ENCODE data around the gene JMJD7.

Gene JMJD7

GRCh38 chr15:41801850-41802455, 25.9 kb upstream of the JMJD7 start:
- DNase-seq, result no peak

GRCh38 chr15:41804361-41804760, 23.5 kb upstream of the JMJD7 start:
- no peak for DNase-seq

GRCh38 chr15:41804916-41805666, 22.8 kb upstream of the JMJD7 start:
- DNase-seq, result no peak

- DNase-seq, result no peak
These were observed 22.2 kb upstream of the JMJD7 start for GRCh38 chr15:41805711-41806110.

GRCh38 chr15:41806291-41807181, 21.4 kb upstream of the JMJD7 start:
- DNase-seq, result no peak

GRCh38 chr15:41809121-41809520, 18.8 kb upstream of the JMJD7 start:
- DNase-seq, result no peak

- DNase-seq, result no peak
These were observed 18.2 kb upstream of the JMJD7 start for GRCh38 chr15:41809526-41810220.

GRCh38 chr15:41810651-41811431, 17.1 kb upstream of the JMJD7 start:
- DNase-seq, result no peak

- DNase-seq, result peak; percentile 77 to 83
These were observed 16.3 kb upstream of the JMJD7 start for GRCh38 chr15:41811432-41812195.

- DNase-seq, result no peak
These were observed 15.0 kb upstream of the JMJD7 start for GRCh38 chr15:41812820-41813375.

GRCh38 chr15:41813426-41813825, 14.5 kb upstream of the JMJD7 start:
- DNase-seq, result no peak

- DNase-seq, result no peak
These were observed 13.4 kb upstream of the JMJD7 start for GRCh38 chr15:41814534-41814933.

- DNase-seq, result no peak
These were observed 11.1 kb upstream of the JMJD7 start for GRCh38 chr15:41816788-41817187.

- no peak for DNase-seq
These were observed 10.6 kb upstream of the JMJD7 start for GRCh38 chr15:41817327-41817726.

GRCh38 chr15:41817781-41818180, 10.1 kb upstream of the JMJD7 start:
- no peak for DNase-seq

GRCh38 chr15:41819455-41820050, 8.3 kb upstream of the JMJD7 start:
- DNase-seq, result no peak

- no peak for DNase-seq
These were observed 7.0 kb upstream of the JMJD7 start for GRCh38 chr15:41820791-41821423.

- DNase-seq, result no peak
These were observed 6.1 kb upstream of the JMJD7 start for GRCh38 chr15:41821831-41822230.

- no peak for DNase-seq
These were observed 5.4 kb upstream of the JMJD7 start for GRCh38 chr15:41822471-41822870.

GRCh38 chr15:41822957-41823356, 4.9 kb upstream of the JMJD7 start:
- DNase-seq, result no peak
